Skeletal muscle satellite cell (primary cell): ENCODE measurements around the gene UQCRH.
"Not testable (repeated sequence)": the region's sequence is repeated elsewhere in the genome, so short reads cannot be mapped to it uniquely, and the experiment has no call there.

Experiments used
- H3K27me3 ChIP-seq: 2 replicates; pipeline ENCODE4 v1.7.0; 2013; ENCODE audit warnings: low read length; ENCODE audit not compliant: control insufficient read depth, insufficient read depth
- H3K36me3 ChIP-seq: 2 replicates; pipeline ENCODE4 v1.7.0; 2013; ENCODE audit warnings: mild to moderate bottlenecking, control low read depth, low read length; ENCODE audit not compliant: insufficient read depth
- H3K4me1 ChIP-seq: 2 replicates; pipeline ENCODE4 v1.7.0; 2013; ENCODE audit warnings: low read length; ENCODE audit not compliant: control insufficient read depth, insufficient read depth
- H3K4me2 ChIP-seq: 2 replicates; pipeline ENCODE4 v1.7.0; 2013; ENCODE audit warnings: mild to moderate bottlenecking, low read length
- H3K4me3 ChIP-seq: 2 replicates; pipeline ENCODE4 v1.7.0; 2013; ENCODE audit warnings: low read length
- H3K9ac ChIP-seq: 2 replicates; pipeline ENCODE4 v1.7.0; 2013; ENCODE audit warnings: mild to moderate bottlenecking, low read depth, low read length, moderate library complexity
- H3K9me3 ChIP-seq: replicated peaks from 2 replicates; pipeline ENCODE4 v1.7.0; 2013; ENCODE audit warnings: mild to moderate bottlenecking, control low read depth, low read length

The UQCRH gene

GRCh38 chr1:46322191-46322590 lies 18.7 kb downstream of the UQCRH start:
- not testable (repeated sequence) for H3K9me3 ChIP-seq, H3K4me1 ChIP-seq, H3K9ac ChIP-seq, H3K36me3 ChIP-seq, H3K27me3 ChIP-seq, H3K4me2 ChIP-seq, H3K4me3 ChIP-seq

GRCh38 chr1:46325285-46326076 lies 22.0 kb downstream of the UQCRH start:
- H3K9me3 ChIP-seq, H3K4me3 ChIP-seq, H3K9ac ChIP-seq, H3K4me1 ChIP-seq, H3K36me3 ChIP-seq, H3K27me3 ChIP-seq, H3K4me2 ChIP-seq: not testable (repeated sequence)

- H3K9me3 ChIP-seq, H3K4me1 ChIP-seq, H3K27me3 ChIP-seq, H3K9ac ChIP-seq, H3K4me2 ChIP-seq, H3K4me3 ChIP-seq, H3K36me3 ChIP-seq: not testable (repeated sequence)
Measured at GRCh38 chr1:46328182-46328581, 24.7 kb downstream of the UQCRH start.

- not testable (repeated sequence) for H3K9me3 ChIP-seq, H3K9ac ChIP-seq, H3K27me3 ChIP-seq
Measured at GRCh38 chr1:46329807-46330206, 26.3 kb downstream of the UQCRH start.

GRCh38 chr1:46330381-46330780 lies 26.9 kb downstream of the UQCRH start:
- H3K9me3 ChIP-seq, H3K36me3 ChIP-seq, H3K4me2 ChIP-seq, H3K4me3 ChIP-seq, H3K4me1 ChIP-seq, H3K9ac ChIP-seq, H3K27me3 ChIP-seq: not testable (repeated sequence)

More at GRCh38 chr1:46329807-46330206, 26.3 kb downstream of the UQCRH start:
- H3K4me1 ChIP-seq, H3K4me2 ChIP-seq, H3K4me3 ChIP-seq, H3K36me3 ChIP-seq: not testable (repeated sequence)

- H3K9ac ChIP-seq, H3K4me1 ChIP-seq, H3K36me3 ChIP-seq, H3K27me3 ChIP-seq, H3K9me3 ChIP-seq, H3K4me3 ChIP-seq, H3K4me2 ChIP-seq: not testable (repeated sequence)
Measured at GRCh38 chr1:46331786-46332540, 28.5 kb downstream of the UQCRH start.

GRCh38 chr1:46333300-46334029 lies 30.0 kb downstream of the UQCRH start:
- H3K4me2 ChIP-seq: no peak overlapping the region
- no peak overlapping the region for H3K4me3 ChIP-seq
- no peaks in the 10 kb centered on the region for H3K27me3 ChIP-seq
- no peaks in the 10 kb centered on the region for H3K4me1 ChIP-seq
- no peaks in the 10 kb centered on the region for H3K9me3 ChIP-seq
- no peak overlapping the region for H3K9ac ChIP-seq
- H3K36me3 ChIP-seq: no peaks in the 10 kb centered on the region

- Histone ChIP-seq H3K9ac (no peak overlapping the region), H3K4me2 (no peak overlapping the region), H3K4me3 (no peak overlapping the region), H3K4me1 (no peaks in the 10 kb centered on the region), H3K9me3 (no peaks in the 10 kb centered on the region), H3K27me3 (no peaks in the 10 kb centered on the region), H3K36me3 (no peaks in the 10 kb centered on the region)
Measured at GRCh38 chr1:46334030-46334384, 30.5 kb downstream of the UQCRH start.

- Histone ChIP-seq H3K27me3 (no peaks in the 10 kb centered on the region), H3K4me3 (no peak overlapping the region), H3K4me1 (peaks cover 7% of the 10 kb centered on the region), H3K9ac (no peak overlapping the region), H3K4me2 (no peak overlapping the region), H3K9me3 (no peaks in the 10 kb centered on the region), H3K36me3 (no peaks in the 10 kb centered on the region)
Measured at GRCh38 chr1:46335081-46335480, 31.6 kb downstream of the UQCRH start.

- H3K9me3 ChIP-seq, H3K9ac ChIP-seq, H3K4me3 ChIP-seq, H3K36me3 ChIP-seq, H3K4me2 ChIP-seq, H3K27me3 ChIP-seq: not testable (repeated sequence)
- H3K4me1 ChIP-seq: peaks cover 18% of the 10 kb centered on the region
Measured at GRCh38 chr1:46337409-46337808, 33.9 kb downstream of the UQCRH start.

- H3K9ac ChIP-seq: peak within 1 kb of the TSS; percentile 92
- H3K9me3 ChIP-seq: no peaks in the 10 kb centered on the region
- peak within 1 kb of the TSS; percentile 91 for H3K4me2 ChIP-seq
- H3K36me3 ChIP-seq: peaks cover 23% of the 10 kb centered on the region
- H3K27me3 ChIP-seq: no peaks in the 10 kb centered on the region
- peaks cover 18% of the 10 kb centered on the region for H3K4me1 ChIP-seq
- peak within 1 kb of the TSS; percentile 81 for H3K4me3 ChIP-seq
Measured at GRCh38 chr1:46340404-46341221, 37.1 kb downstream of the UQCRH start, which contains the start of gene NSUN4. NSUN4 (plus strand) TSS chr1:46340807; CDS start chr1:46340827, 20 bp downstream.
